PFSK-1 (cell line): ENCODE results near the gene OR9I1. TPM values are rescaled to one million over a fixed set of nuclear protein-coding genes. Genes with fewer than 3 reads are reported as not detected.

Experiments
- FOXP2 ChIP-seq: optimal IDR thresholded peaks from 2 replicates; pipeline ENCODE3; 2011; ENCODE audit warnings: borderline replicate concordance, control low read depth, inconsistent platforms; ENCODE audit not compliant: insufficient read depth; ENCODE audit errors: extremely low read length, extremely low read depth
- POLR2AphosphoS5 ChIP-seq: IDR thresholded peaks from 2 replicates; pipeline ENCODE4 v1.6.1; 2012; ENCODE audit warnings: low read depth, mild to moderate bottlenecking, control low read depth, low read length, moderate library complexity
- SIN3A ChIP-seq: IDR thresholded peaks from 2 replicates; pipeline ENCODE4 v1.6.1; 2012; ENCODE audit warnings: mild to moderate bottlenecking, low read length, moderate library complexity, borderline replicate concordance; ENCODE audit not compliant: insufficient read depth
- TAF1 ChIP-seq: IDR thresholded peaks from 2 replicates; pipeline ENCODE4 v1.6.1; 2012; ENCODE audit warnings: low read length, control low read depth, borderline replicate concordance; ENCODE audit not compliant: insufficient read depth
- polyA plus RNA-seq: library from polyadenylated mRNA; unstranded; fragments of >200 nt; gene quantifications from one replicate; pipeline ENCODE4 v1.2.1, GENCODE V29; 2012; ENCODE audit warnings: low read depth, missing spikeins; ENCODE audit not compliant: insufficient read length
- TF ChIP-seq, protein P1 (sequence below), 2 experiments: IDR thresholded peaks; 2 replicates each; pipeline versions ENCODE4 v1.6.1 to v1.8.0; 2011 to 2012; ENCODE audit warnings: low read depth in 2 of 2, low read length in 2 of 2, control low read depth in 1 of 2, inconsistent platforms in 1 of 2, mild to moderate bottlenecking in 1 of 2, moderate library complexity in 1 of 2; ENCODE audit not compliant: insufficient read depth in 1 of 2

OR9I1 gene, protein sequence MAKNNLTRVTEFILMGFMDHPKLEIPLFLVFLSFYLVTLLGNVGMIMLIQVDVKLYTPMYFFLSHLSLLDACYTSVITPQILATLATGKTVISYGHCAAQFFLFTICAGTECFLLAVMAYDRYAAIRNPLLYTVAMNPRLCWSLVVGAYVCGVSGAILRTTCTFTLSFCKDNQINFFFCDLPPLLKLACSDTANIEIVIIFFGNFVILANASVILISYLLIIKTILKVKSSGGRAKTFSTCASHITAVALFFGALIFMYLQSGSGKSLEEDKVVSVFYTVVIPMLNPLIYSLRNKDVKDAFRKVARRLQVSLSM
- polyA plus RNA-seq: not detected

DNA sequence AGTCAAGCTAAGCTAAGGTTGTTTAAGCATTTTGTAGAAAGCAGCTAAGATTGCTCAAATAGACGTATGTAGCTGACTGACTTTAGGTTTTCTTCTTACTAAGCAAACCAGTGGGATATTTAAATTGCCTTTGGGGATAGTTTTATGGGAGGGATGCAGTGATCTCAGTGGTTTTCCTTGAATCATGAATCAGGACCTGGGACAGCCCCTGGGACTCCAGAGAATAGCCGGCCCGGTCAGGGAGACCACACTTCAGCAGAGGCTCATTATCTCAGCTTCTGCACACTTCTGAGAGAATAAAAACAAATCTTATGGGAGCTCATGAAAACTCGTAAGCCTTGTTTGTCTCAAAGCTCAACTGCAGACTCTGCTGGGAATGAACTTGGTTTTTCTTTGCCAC lies at the start of gene OR9I1:
Gene OR9I1, minus strand, starts transcription at position 62 of the 400 bp plus-strand sequence. CDS start 6,086 bp downstream, outside the sequence.
- TF ChIP-seq, protein P1, sequence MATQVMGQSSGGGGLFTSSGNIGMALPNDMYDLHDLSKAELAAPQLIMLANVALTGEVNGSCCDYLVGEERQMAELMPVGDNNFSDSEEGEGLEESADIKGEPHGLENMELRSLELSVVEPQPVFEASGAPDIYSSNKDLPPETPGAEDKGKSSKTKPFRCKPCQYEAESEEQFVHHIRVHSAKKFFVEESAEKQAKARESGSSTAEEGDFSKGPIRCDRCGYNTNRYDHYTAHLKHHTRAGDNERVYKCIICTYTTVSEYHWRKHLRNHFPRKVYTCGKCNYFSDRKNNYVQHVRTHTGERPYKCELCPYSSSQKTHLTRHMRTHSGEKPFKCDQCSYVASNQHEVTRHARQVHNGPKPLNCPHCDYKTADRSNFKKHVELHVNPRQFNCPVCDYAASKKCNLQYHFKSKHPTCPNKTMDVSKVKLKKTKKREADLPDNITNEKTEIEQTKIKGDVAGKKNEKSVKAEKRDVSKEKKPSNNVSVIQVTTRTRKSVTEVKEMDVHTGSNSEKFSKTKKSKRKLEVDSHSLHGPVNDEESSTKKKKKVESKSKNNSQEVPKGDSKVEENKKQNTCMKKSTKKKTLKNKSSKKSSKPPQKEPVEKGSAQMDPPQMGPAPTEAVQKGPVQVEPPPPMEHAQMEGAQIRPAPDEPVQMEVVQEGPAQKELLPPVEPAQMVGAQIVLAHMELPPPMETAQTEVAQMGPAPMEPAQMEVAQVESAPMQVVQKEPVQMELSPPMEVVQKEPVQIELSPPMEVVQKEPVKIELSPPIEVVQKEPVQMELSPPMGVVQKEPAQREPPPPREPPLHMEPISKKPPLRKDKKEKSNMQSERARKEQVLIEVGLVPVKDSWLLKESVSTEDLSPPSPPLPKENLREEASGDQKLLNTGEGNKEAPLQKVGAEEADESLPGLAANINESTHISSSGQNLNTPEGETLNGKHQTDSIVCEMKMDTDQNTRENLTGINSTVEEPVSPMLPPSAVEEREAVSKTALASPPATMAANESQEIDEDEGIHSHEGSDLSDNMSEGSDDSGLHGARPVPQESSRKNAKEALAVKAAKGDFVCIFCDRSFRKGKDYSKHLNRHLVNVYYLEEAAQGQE (IDR thresholded peaks at IDR 0.05; ENCODE audit: insufficient read depth in 1 of 2, low read depth in 2 of 2, low read length in 2 of 2): peak in 1 of 2 experiments; percentile 79; a peak in 2 of 4 replicates
- TF ChIP-seq TAF1: no peak

DNA sequence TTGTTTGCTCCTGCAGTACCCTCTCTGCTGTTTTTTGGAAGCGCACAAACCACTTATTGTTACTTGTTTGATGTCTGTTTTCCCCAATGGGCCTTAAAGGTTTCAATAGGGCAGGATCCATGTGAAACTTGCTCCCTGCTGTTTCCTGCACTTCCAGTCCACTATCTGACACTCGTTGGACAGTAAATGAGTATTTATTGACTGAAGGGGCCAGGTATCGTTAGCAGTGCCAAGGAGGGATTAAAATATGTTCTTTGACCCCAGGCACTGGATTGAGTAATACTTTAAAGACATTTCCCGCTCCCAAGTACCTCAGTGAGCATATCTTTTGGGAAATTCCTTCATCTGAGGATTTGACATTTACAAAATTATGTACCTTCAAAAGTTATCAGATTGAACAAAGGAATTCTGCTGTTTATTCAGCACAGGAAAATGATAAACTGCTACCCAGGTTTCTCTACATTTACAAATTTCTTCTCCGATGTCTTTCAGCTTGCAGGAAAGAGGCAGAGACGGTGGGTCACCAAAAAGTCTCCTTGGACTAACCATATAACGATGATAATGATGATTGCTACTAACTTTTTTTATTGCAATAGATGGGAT lies 40.3 kb upstream of the OR9I1 start:
- TF ChIP-seq POLR2AphosphoS5 (no peak), SIN3A (no peak), FOXP2 (no peak), TAF1 (no peak)
- TF ChIP-seq, protein P1 (IDR thresholded peaks at IDR 0.05; ENCODE audit: insufficient read depth in 1 of 2, low read depth in 2 of 2, low read length in 2 of 2): no peak

DNA sequence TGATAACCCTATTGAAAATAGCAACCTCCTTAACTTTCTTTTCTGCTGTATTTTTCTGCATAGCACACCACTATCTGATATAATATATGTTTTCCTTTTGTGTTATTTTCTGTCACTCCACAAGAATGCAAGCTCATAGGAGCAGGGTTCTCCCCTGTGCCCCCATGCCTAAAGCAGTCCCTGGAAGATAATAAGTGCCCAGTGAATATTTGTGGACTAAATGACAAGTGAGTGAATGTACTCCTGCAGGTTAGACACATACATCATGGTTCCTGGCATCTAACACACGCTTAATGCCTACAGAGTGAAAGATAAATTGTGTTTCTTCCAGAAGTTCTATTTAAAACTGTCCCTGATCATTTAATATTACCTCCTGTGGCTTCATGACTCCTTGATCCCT lies 39.7 kb upstream of the OR9I1 start:
- no peak for TF ChIP-seq SIN3A
- TF ChIP-seq FOXP2: no peak
- TF ChIP-seq TAF1: no peak
- TF ChIP-seq, protein P1 (IDR thresholded peaks at IDR 0.05; ENCODE audit: insufficient read depth in 1 of 2, low read depth in 2 of 2, low read length in 2 of 2): no peak
- TF ChIP-seq POLR2AphosphoS5: no peak

DNA sequence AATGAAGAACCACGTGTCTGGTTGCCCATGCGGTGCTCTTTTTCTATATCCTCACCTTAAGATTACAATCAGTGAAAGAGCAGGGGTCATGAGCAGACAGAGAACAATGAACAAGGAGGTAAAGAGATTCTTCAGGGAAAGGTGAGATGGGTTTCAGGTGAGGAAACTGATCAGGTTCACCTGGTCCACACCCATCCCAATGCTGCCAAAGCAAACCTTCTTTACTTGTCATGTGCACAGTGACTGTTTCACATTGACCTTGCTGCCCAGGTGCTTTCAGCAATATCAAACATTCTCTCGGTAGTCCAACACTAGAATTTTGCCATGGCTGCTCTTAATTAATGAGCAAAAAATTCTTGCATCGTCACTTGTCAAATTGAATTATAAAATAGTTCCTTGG lies 39.1 kb upstream of the OR9I1 start:
- TF ChIP-seq, protein P1 (IDR thresholded peaks at IDR 0.05; ENCODE audit: insufficient read depth in 1 of 2, low read depth in 2 of 2, low read length in 2 of 2): no peak
- no peak for TF ChIP-seq TAF1
- TF ChIP-seq FOXP2: no peak
- TF ChIP-seq SIN3A: no peak
- TF ChIP-seq POLR2AphosphoS5: no peak
